A549 (cell line): Measurements from ENCODE around the gene SLC9A9.

Experiments used
- BHLHE40 ChIP-seq: IDR thresholded peaks from 2 replicates; pipeline ENCODE4 v1.6.1; 2012; ENCODE audit warnings: low read depth, low read length, inconsistent platforms
- CHD2 ChIP-seq: fragments of 150-350 bp; IDR thresholded peaks from 2 replicates; pipeline ENCODE4 v1.6.1; 2014; ENCODE audit warnings: low read length; ENCODE audit not compliant: partially characterized antibody
- CTCF ChIP-seq: fragments of >200 bp; sonication (Bioruptor Twin); formaldehyde crosslinking; IDR thresholded peaks from 3 replicates; pipeline ENCODE4 v1.5.1; 2016
- HMGXB4 ChIP-seq: fragments of 250-450 bp; sonication (Bioruptor Pico); IDR thresholded peaks from 2 replicates; pipeline ENCODE4 v1.5.0; 2021; ENCODE audit warnings: mild to moderate bottlenecking, moderate library complexity, borderline replicate concordance
- MYC ChIP-seq: IDR thresholded peaks from 2 replicates; pipeline ENCODE4 v1.6.1; 2012; ENCODE audit warnings: mild to moderate bottlenecking, inconsistent platforms, low read length, improper control_type of control experiment, borderline replicate concordance
- REST ChIP-seq: fragments of 200-600 bp; sonication (generic); IDR thresholded peaks from 2 replicates; pipeline ENCODE4 v1.6.1; 2016; ENCODE audit warnings: antibody characterized with exemption, mild to moderate bottlenecking, moderate library complexity
- USF2 ChIP-seq: fragments of 450-650 bp; IDR thresholded peaks from 2 replicates; pipeline ENCODE4 v1.6.1; 2014; ENCODE audit warnings: antibody characterized with exemption

GRCh38 chr3:143532091-143532490 is 316.2 kb downstream of the SLC9A9 start:
- TF ChIP-seq CTCF (no peak), MYC (no peak), REST (no peak), USF2 (no peak), CHD2 (no peak), HMGXB4 (CRISPR knock-in tag) (no peak), BHLHE40 (no peak)
